ENCODE results near the gene TRMT112. TPM values are rescaled to one million over a fixed set of nuclear protein-coding genes. Genes with fewer than 3 reads are reported as not detected.

Gene TRMT112
- total RNA-seq, 1 donor from 2014 or later = 207 TPM

DNA sequence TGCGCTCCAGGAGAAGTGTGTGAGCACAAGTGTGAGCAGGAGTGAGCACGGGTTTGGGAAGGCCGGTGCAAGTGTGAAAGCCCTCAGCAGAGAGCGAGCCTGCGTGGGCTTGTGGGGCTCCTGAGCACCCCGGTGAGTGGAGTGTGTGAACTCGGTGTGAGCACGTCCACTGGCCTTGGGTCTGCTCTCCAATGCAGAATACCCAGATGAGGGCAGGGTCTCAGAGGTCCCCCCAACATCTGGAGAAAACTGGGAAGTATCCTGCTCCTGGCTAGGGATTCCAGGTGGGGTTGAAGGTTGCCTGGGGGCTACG, 10.8 kb downstream of the TRMT112 start:
- Mint-ChIP-seq H3K36me3 (ENCODE audit: low read depth) (no peaks in the 10 kb centered on the region), H3K4me1 (peaks cover 26% of the 10 kb centered on the region), H3K27ac (ENCODE audit: unreplicated experiment) (peak overlapping the region; percentile 96), H3K27me3 (ENCODE audit: low read depth) (peaks cover 25% of the 10 kb centered on the region), H3K4me3 (peak overlapping the region; percentile 98), H3K9me3 (no peaks in the 10 kb centered on the region)
- no peak for DNase-seq (ENCODE audit: low read depth, low spot score)
- no peak for TF ChIP-seq CTCF (conservative IDR thresholded peaks at IDR 0.05)

DNA sequence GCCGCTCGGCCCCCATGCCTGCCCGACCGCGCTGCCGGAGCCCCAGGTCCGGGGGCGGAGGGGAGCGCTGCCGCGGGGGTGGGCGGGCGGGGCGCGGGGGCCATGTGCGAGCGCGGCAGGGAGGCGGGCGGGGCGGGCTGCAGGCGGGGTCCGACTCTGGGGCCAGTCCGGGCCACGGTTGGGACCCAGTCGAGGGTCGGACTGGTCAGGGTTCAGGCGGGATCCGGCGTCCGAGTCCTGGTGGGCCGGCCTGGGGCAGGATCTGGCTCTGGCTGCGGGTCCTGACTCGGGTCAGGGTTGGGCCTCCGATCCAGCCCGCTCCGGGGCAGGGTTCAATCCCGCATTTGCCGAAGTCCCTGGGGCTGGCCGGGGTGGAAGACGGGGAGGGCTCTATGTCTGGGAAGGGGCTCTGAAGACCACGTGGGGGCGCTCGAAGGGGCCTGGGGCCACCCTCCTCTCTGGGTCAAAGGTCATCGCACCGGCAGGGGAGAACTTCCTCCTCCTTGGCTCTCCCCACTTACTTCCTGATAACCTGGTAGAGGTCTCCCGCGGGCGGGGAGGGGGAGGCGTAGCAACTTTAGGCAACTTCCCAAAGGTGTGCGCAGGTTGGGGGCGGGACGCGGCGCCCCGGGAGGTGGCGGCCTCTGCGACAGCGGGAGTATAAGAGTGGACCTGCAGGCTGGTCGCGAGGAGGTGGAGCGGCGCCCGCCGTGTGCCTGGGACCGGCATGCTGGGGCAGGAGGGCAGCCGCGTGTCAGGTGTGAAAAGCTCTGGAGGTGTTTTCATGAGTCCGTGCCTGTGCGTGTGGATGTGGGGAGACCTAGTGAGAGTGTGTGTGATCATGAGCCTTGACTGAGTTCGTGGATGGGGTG, 11.4 kb downstream of the TRMT112 start:
- Mint-ChIP-seq H3K9me3 (no peaks in the 10 kb centered on the region), H3K4me3 (peak overlapping the region; percentile 98), H3K27ac (ENCODE audit: unreplicated experiment) (peak overlapping the region; percentile 96), H3K27me3 (ENCODE audit: low read depth) (peaks cover 31% of the 10 kb centered on the region), H3K4me1 (peaks cover 25% of the 10 kb centered on the region), H3K36me3 (ENCODE audit: low read depth) (no peaks in the 10 kb centered on the region)
- peak; percentile 60 for DNase-seq (ENCODE audit: low read depth, low spot score)
- TF ChIP-seq CTCF (conservative IDR thresholded peaks at IDR 0.05) = peak; percentile 55

DNA sequence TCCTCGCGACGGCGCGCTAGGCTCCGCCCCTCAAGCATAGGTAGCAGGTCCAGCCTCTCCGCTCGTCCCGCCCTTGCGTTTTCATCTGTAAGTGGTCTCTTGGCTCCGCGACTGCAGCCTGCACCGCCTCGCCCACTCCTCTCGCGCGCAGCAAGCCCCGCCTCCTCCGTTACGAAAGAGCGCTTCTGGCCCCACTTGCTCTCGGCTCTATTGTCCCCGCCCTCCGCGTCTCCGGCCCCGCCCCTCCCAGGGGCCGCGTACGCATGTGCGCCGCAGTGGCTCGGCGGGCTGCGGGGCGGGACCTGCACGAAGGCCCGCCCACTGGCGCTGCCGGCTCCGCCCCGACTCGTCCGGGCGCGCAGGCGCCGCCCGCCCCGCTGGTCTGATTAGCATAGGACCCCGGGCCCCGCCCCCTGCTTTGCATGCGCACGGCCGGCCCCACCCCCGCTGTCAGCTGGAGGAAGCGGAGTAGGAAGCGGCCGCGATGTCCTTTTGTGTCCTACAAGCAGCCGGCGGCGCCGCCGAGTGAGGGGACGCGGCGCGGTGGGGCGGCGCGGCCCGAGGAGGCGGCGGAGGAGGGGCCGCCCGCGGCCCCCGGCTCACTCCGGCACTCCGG, 12.2 kb downstream of the TRMT112 start, which contains the start of gene ESRRA:
ESRRA (plus strand) TSS at position 450 of the 616 bp plus-strand sequence. CDS start 1,656 bp downstream, outside the sequence.
- no peaks in the 10 kb centered on the region for H3K36me3 Mint-ChIP-seq (ENCODE audit: low read depth)
- peak within 1 kb of the TSS; percentile 96 for H3K27ac Mint-ChIP-seq (ENCODE audit: unreplicated experiment)
- no peak for TF ChIP-seq CTCF (conservative IDR thresholded peaks at IDR 0.05)
- H3K4me3 Mint-ChIP-seq = peak within 1 kb of the TSS; percentile 98
- no peaks in the 10 kb centered on the region for H3K9me3 Mint-ChIP-seq
- H3K27me3 Mint-ChIP-seq (ENCODE audit: low read depth) = peaks cover 38% of the 10 kb centered on the region
- peak; percentile 99 for DNase-seq (ENCODE audit: low read depth, low spot score)
- peaks cover 29% of the 10 kb centered on the region for H3K4me1 Mint-ChIP-seq

DNA sequence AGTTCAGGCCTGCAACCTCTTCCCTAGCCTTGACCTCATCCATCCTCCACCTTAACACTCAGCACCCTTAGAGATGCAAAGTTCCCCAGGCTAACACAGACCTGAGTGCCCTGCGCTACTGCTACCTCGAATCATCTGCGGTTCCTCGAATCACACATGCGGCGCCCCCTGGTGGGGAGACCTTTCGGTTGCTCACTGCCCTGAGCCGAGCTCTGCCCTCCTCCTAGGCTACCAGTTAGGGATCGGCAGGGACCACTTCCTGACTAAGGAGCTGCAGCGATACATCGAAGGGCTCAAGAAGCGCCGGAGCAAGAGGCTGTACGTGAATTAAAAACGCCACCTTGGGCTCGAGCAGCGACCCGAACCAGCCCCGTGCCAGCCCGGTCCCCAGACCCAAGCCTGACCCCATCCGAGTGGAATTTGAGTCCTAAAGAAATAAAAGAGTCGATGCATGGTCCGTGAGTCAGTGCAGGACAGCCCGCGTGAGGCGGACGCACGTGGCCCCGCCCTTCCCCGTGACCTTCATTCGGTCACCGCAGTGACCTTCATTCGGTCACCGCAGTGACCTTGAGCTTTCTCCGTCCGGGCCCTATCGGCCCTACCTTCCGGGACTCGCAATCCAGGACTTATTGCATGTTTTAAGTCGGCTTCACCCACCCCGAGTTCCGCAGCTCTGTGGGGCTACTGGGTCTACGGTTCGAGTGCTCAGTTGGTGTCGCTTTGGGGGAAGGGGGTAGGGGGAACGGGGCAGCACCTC, 12.9 kb downstream of the TRMT112 start:
- peak; percentile 93 for TF ChIP-seq CTCF (conservative IDR thresholded peaks at IDR 0.05)
- Mint-ChIP-seq H3K27ac (ENCODE audit: unreplicated experiment) (peak overlapping the region; percentile 94), H3K36me3 (ENCODE audit: low read depth) (no peaks in the 10 kb centered on the region), H3K9me3 (no peaks in the 10 kb centered on the region), H3K27me3 (ENCODE audit: low read depth) (peaks cover 45% of the 10 kb centered on the region), H3K4me1 (peaks cover 29% of the 10 kb centered on the region), H3K4me3 (peak overlapping the region; percentile 90)
- DNase-seq (ENCODE audit: low read depth, low spot score) = peak; percentile 98

DNA sequence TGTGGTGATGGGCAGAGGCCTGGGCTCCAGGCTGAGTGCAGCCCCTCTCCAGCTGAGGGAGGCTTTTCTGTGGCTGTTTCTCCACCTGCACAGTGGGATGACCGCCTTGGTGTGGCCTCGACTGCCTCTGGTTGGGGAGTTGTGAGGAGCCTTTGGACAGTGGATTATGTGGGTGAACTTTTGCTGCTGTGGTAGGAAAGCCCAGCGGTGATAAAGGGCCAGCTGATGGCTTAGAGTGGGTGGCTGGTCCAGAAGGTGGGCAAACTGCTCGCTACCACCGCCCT, 13.4 kb downstream of the TRMT112 start:
- no peak for DNase-seq (ENCODE audit: low read depth, low spot score)
- H3K4me3 Mint-ChIP-seq = peak overlapping the region; percentile 90
- H3K36me3 Mint-ChIP-seq (ENCODE audit: low read depth) = no peaks in the 10 kb centered on the region
- H3K9me3 Mint-ChIP-seq = no peaks in the 10 kb centered on the region
- peaks cover 29% of the 10 kb centered on the region for H3K4me1 Mint-ChIP-seq
- no peak overlapping the region for H3K27ac Mint-ChIP-seq (ENCODE audit: unreplicated experiment)
- H3K27me3 Mint-ChIP-seq (ENCODE audit: low read depth) = peaks cover 50% of the 10 kb centered on the region
- no peak for TF ChIP-seq CTCF (conservative IDR thresholded peaks at IDR 0.05)
